Measurements from ENCODE around the gene ZNF619. TPM values are rescaled to one million over a fixed set of nuclear protein-coding genes. Genes with fewer than 3 reads are reported as not detected.

The ZNF619 gene
- total and polyA plus RNA-seq, 2 donors (not counting 1 experiment from before 2014, with no cell fraction given), result 3.3 to 22.8 TPM

DNA sequence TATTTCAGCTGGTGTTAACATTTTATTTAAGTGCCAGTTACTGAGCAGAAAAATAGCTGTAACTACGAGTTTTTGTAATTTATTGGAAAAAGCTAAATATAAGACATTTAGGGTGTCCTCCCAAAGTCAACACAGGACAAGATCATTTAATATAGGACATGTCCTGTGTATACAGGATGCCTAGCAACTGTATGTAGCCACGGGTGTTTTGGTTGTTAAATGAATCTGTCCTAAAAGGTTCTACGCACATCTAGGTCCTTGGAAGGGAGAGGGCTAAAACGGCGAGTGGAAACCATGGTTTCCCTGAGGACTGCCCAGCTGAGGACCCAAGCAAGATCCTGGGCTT is 47.3 kb downstream of the ZNF619 start:
- Mint-ChIP-seq H3K27me3 (no peaks in the 10 kb centered on the region), H3K4me1 (peaks cover 24% of the 10 kb centered on the region), H3K9me3 (ENCODE audit: insufficient read depth) (no peaks in the 10 kb centered on the region), H3K27ac (peak overlapping the region; percentile 94), H3K4me3 (peak overlapping the region; percentile 96)
- TF ChIP-seq, protein P1, sequence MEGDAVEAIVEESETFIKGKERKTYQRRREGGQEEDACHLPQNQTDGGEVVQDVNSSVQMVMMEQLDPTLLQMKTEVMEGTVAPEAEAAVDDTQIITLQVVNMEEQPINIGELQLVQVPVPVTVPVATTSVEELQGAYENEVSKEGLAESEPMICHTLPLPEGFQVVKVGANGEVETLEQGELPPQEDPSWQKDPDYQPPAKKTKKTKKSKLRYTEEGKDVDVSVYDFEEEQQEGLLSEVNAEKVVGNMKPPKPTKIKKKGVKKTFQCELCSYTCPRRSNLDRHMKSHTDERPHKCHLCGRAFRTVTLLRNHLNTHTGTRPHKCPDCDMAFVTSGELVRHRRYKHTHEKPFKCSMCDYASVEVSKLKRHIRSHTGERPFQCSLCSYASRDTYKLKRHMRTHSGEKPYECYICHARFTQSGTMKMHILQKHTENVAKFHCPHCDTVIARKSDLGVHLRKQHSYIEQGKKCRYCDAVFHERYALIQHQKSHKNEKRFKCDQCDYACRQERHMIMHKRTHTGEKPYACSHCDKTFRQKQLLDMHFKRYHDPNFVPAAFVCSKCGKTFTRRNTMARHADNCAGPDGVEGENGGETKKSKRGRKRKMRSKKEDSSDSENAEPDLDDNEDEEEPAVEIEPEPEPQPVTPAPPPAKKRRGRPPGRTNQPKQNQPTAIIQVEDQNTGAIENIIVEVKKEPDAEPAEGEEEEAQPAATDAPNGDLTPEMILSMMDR (IDR thresholded peaks at IDR 0.05), result no peak
- no peak for TF ChIP-seq EZH2 (IDR thresholded peaks at IDR 0.05; ENCODE audit: borderline replicate concordance, insufficient read depth, low read depth, low read length, poor library complexity, severe bottlenecking)
- Histone ChIP-seq H3K4me2 (replicated peaks; ENCODE audit: low read depth, low read length, poor library complexity, severe bottlenecking) (peak overlapping the region; percentile 84), H3K79me2 (ENCODE audit: control insufficient read depth, insufficient read depth, low read length) (peaks cover 23% of the 10 kb centered on the region), H3K4me1 (ENCODE audit: control insufficient read depth in 2 of 2, insufficient read depth in 2 of 2, low read length in 2 of 2) (peaks cover 16% of the 10 kb centered on the region in 2 donors), H3K27ac (ENCODE audit: low read length in 2 of 2) (peak overlapping the region; percentile 86 to 91), H3K36me3 (replicated peaks in 1 of 2; ENCODE audit: control extremely low read depth in 1 of 2, control insufficient read depth in 1 of 2, extremely low read depth in 1 of 2, insufficient read depth in 2 of 2, low read length in 1 of 2) (peaks cover 0 to 12% of the 10 kb centered on the region in 2 experiments), H3K4me3 (ENCODE audit: control extremely low read depth in 1 of 5, extremely low read depth in 1 of 5, insufficient read depth in 1 of 5, low read depth in 2 of 5, low read length in 4 of 5) (peak overlapping the region; percentile 27 to 94 (median 87)), H2AFZ (ENCODE audit: insufficient read depth, low read depth, low read length, poor library complexity, severe bottlenecking) (peak overlapping the region; percentile 100), H4K20me1 (ENCODE audit: control insufficient read depth, insufficient read depth, low read length, poor library complexity, severe bottlenecking) (no peaks in the 10 kb centered on the region), H3K27me3 (replicated peaks in 1 of 4; ENCODE audit: control extremely low read depth in 1 of 4, control insufficient read depth in 3 of 4, insufficient read depth in 4 of 4, low read length in 3 of 4) (no peaks in the 10 kb centered on the region), H3K9ac (ENCODE audit: low read length) (peak overlapping the region; percentile 96), H3K9me3 (ENCODE audit: control extremely low read depth in 1 of 3, control insufficient read depth in 2 of 3, insufficient read depth in 1 of 3, low read length in 2 of 3) (no peaks in the 10 kb centered on the region)
- ChIA-PET CTCF (interaction anchor here (0.6 to 1.9 kb wide), 5 partner anchors 18 to 1668 kb away, joined by 3 to 5 read pairs (median 3); partner anchors contain the start of genes RPL14 and ZNF620), POLR2A (interaction anchor here (0.5 to 1.3 kb wide), 5 partner anchors 14 to 1670 kb away, joined by 3 to 5 read pairs (median 4); partner anchors contain the start of gene CTNNB1)
- intact Hi-C loops (cut with micrococcal nuclease), result loop anchor here (1.0 to 2.0 kb wide), 8 partner anchors 18 to 1438 kb away; partner anchors contain the start of genes CTNNB1, EIF1B, RPL14 and ULK4
- DNase-seq, result no peak
- 31% methylated on average over 4 of the region's 5 CpGs for WGBS (ENCODE audit: insufficient coverage)
- ATAC-seq (ENCODE audit: low read depth), result peak; percentile 5
